Fibroblast of skin of right quadriceps (primary cell): ENCODE data around the gene TCAIM.
"Not testable (repeated sequence)": the region's sequence is repeated elsewhere in the genome, so short reads cannot be mapped to it uniquely, and the experiment has no call there.

ENCODE experiments used
- DNase-seq: peaks from one replicate; pipeline ENCODE4 v3.0.0-alpha.2; 2013

TCAIM gene

DNA sequence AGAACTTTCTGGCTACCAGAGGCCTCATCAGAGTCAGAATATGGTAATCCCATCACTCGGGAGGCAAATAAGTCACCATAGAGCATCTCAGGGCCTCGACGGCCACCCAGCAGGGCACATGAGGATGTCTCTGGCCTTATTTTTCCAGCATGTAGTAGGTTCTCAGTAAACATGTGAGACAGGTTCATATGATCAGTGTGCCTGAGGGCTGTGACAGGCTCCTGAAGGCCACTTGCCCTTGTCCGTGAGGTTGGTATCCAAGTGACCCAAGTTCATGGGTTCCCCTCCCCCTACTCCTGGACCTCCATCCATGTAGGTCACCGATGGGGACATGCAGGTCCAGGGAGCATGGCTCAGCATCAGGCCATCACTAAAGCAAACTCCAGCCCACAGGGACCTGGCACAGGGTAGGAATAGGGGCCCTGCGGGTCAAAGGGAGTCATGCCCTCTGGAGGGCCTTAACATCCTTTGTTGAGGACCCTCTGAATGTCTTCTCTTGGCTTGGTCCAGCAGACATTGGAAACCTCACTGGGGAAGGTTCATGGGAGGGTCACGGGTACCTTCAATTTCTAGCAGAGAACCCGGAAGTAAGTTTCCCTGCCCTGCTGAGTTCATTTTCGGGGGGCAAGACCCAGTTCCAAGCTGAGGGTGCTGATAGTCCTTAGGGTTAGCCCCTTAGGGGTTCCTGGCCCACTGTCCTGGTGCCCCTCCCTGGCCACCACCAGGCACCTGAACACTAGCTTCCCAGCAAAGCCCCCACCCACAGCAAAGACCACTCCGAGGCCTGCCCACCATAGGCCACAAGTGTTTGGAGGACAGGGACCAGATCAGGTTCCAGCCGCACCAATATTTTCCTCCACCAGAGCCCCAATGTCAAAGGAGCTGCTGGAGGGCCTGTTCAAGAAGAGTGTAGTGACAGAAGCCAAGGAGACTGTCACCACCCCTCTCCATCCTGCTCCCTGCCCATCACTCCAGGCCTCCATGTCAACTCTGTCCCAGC lies 77.8 kb downstream of the TCAIM start:
- no peak for DNase-seq

DNA sequence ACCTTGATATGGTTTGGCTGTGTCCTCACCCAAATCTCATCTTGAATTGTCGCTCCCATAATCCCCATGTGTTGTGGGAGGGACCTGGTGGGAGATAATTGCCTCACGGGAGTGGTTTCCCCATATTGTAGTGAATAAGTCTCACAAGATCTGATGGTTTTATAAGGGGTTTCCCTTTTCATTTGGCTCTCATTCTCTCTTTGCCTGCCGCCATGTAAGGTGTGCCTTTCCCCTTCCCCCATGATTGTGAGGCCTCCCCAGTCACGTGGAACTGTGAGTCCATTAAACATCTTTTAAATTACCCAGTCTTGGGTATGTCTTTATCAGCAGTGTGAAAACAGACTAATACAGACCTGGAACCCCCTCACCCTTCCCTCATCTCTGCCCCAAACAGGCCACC lies 79.6 kb downstream of the TCAIM start:
- not testable (repeated sequence) for DNase-seq

DNA sequence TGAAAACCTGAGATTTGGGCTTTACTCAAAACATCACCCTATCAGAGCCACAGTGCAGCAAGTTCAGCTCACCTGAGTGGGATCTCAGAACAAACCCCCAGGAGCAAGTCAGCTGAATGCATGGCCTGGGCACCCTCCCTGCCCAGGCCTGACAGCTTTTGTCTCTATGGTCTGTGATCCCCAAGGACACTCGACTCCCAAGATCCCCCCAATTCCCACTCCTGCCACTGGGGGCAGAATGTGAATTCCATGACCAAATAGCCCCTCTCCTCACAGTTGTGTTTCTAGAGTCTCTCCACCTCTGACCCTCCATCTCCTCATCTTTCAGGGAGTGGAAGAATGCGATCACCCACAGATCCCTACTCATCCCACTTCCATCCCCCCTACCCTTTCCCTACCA lies 80.0 kb downstream of the TCAIM start:
- no peak for DNase-seq

DNA sequence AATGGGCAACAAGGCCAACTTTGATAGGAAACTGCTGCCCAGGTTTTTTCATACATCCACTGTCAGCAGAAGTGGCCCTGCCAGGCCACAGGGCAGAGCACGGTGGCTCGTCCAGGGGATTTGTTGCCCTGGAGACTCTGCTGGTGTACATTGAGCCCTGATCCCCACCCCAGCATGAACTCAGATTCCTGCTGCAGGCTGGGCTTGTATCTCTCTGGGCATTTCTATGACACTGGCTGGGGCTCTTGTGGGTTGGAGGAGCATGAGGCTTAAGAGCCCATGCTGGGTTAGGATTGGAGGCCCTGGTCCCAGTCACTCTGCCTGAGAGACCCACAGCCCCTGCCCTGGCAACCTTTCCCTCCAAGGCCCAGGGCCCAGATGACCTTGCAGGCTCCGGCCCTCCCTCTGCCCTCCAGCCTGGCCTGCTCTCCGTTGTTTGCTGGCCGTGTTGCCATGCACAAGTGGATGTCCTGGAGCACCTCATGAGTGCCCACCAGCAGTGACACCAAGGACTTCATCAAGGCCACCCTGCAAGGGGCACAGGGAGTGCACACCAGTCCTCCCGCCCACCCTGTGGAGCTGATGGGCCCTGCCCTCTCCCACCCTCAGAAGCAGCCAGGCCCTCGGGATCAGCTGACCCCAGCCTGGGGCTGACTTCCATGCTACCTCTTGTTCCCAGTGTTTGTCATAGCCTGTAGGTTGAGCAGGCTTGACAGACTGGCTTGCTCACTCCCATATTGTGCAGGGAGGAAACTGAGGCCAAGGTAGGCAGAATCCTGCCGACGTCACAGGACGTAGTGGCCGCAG lies 80.8 kb downstream of the TCAIM start:
- DNase-seq = no peak

DNA sequence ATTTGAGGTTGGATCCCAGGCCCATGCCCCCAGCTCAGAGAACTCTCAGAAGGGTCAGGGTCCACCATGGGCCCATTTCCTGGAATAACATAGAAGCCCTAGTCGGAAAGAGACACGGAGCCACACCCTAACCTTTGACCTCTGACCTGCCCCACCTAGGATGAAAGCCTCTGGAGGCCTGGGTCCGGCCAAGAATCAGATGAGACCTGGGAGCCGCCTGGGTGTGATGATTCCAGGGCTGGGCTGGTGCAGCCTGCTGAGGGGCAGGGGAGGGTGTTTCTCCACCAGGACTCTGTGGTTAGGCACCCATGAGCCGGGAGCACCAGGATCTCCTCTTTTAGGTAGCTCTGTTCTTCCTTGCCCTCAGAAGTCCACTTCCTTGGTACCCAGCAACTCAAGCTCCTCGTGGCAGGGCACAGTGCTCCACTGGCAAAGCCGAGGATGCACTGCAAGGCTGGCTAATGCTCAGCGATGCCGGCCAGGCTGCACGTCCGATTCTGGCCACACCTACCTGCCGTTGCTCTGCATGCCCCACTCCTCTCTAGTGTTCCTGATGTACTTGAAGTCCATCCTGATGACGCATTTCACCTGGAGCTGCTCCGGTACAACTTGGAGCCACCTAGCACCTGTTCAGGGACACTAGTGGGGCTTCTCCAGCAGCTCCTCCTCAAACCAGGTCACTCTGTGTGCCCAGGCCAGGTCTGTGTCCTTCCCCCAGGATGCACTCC lies 81.5 kb downstream of the TCAIM start:
- no peak for DNase-seq

DNA sequence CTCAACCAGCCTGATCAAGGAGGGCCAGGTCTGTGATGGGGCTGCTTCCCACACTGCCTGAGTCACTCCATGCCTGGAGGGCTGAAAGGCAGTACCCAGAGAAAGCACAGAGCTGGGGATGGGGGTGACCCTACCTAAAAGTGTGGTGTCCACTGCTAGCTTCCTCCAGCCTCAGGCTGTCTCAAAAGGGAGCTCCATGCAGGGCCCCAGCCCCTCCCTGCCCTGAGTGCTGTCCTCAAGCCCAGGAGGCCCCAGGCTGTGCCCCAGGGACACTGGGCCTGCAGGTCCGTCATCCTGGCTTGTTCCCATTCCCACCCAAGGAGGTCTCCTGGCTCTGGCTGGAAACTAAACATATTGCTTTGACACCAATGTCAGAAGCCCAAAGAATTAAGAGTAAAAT lies 82.1 kb downstream of the TCAIM start:
- DNase-seq = no peak

DNA sequence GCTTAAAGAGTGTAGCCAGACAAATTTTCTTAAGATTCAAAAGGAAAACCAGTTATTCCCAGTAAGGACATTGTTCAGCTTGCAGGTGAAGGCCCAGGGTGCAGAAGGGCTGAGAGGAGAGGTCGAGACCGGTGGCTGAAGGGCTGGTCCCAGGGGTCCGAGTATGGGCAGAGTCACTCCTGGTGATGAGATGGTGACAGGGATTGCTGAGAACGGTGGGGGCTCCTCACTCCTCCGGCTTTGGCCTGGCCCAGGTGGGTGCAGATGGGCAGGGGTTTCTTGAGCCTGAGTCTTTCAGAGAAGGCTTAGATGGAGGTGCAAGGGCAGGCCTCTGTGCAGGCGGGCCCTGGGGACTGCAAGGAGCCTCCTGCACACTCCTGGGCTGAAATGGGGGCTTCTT lies 82.7 kb downstream of the TCAIM start:
- DNase-seq = no peak

DNA sequence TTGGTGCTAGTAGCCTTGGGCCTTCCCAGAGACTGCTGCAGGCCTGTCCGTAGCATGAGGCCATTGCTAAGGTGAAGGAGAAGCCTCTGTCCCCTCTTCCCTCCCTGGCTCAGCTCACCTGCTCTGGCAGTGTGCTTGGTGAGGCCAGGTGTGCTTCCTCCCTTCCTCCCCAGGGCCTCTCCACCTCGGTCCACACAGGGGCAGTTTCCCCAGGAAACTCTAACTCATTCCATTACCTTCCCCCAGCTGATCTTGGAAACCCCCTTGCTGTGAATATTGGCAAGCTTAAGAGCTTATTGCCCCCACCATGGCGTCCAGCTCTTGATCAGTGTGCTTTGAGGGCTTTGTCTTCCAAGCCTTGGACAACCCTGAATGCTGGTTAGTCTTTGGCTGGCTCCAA lies 86.2 kb downstream of the TCAIM start:
- DNase-seq = no peak

DNA sequence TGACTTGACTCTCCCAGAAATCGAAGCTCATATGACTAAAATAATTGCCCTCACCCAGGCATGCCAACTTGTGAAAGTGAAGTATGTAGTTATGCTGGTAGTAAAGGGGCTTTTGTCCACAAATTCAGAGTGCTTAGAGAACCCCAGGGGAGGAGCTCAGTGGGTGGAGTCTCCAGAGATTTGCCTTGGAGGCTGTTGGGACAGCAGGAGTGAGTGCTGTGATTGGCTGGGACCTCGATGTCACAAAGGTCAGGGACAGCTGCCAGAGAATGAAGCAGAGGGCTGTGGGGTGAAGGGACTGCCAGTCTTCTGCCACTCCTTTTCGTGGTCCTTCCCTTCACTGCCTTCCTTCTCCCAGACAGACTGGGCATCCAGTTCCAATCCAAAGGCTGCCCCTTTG lies 89.1 kb downstream of the TCAIM start:
- no peak for DNase-seq

DNA sequence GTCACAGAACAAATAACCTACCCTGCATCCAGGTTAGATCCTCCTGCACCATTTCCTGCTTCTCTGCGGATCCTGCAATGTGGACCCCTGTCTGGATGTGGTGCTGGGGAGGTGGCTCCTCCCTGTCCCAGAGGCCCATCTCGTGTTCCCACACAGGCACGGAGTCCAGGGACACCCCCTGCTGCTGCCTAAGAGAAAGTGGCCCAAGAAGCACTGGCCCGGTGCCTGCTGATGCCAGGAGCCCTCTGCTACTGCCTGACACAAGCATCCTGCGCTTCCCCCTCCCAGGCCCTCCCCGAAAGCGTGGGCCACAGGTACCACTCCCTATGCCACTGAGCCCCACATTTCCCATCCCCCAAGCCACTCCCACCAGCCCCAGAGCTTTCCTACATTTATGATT lies 90.3 kb downstream of the TCAIM start:
- no peak for DNase-seq

DNA sequence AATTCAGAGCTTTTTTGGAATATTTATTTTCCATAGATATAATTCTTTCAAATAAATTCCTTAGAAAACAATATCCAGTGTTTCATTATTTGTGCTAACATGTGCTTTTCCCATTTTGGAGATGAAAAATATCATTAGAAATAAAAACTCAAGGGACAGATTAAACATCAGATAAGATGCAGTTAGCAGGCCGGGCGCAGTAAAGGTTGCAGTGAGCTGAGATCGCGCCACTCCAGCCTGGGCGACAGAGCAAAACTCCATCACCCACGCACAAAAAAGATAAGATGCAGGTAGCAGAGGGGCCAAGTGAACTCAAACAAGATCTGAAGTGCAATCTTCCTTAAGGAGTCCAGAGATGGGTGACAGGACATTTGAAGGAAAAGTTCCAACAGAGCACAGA lies 90.9 kb downstream of the TCAIM start:
- DNase-seq = no peak

DNA sequence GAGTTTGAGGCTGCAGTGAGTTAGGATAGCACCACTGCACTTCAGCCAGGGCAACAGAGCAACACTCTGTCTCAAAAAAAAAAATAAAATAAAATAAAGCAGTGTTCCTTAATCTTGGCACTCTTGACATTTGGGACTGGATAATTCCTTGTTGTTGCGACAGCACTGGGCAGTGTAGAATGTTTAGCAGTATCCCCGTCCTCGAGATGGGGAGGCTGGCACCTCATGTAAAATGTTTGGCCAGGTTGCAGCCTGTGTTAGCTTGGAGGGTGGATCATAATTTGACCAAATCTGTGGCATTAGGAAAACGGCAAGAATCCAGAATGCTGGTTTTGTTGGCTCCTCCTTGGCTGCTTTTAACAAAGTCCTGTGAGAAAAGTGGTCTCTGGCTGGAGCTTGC lies 91.9 kb downstream of the TCAIM start:
- DNase-seq = no peak

DNA sequence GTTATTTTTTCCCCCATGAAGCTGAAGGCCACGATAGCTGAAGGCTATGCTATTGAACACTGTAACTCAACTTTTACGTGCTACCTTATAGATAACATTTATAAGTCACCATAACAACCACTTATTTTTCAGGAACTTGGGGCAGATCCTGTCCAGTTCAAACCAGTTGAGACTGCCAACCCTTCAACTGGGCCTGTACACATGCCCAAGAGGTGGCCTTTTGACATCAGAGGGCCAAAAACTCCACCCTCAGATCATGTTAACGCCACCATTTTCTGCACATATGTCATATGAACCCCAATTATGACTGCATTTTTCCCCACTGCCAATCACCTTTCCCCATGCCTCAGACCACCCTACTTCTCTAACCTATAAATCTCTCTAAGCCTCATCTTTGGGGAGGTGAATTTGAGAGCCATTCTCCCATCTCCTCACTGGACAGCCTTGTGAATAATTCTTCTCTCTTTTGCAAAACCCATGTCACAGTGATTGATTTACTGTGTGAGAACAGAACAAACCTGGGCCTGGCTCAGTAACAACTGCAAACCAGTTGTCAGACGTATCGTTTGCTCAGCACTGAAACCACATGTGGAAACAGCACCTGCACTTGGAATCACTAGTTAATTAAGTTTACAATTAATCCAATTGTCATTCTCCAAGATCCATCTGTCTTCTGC lies 96.4 kb downstream of the TCAIM start:
- DNase-seq = no peak

DNA sequence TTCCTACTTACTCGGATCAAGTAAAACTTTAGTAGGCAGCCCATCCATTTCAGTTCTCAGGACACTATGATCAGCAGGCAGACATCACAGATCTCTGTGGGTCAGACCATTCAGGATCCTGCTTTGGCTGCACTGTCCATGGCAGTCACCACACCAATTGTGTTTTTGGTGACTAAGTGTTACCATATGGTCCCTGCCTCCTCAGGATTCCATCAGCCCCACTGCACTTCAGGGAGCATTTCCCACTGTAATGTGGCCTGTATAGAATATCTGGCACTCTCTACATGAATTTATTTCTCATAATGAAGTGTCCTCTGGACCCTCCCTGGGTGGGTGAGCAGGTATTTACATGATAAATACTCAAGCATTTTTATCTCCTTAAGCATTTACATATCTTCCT lies 97.6 kb downstream of the TCAIM start:
- no peak for DNase-seq

DNA sequence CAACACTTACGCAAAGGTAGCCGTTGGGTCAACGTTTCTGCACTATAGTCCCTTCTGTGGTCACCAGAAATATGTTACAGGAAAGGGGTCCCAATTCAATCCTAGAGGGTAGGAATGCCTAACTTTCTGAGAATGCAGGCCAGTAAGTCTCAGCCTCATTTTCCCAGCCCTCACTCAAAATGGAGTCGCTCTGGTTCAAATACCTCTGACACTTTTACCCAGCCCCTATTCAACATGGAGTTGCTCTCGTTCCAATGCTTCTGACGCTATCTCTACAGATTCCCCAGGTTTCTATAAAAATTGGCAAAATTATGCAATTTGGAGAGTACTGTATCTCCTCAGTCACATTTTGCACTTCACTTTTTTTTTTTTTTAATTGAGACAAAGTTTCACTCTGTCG lies 99.2 kb downstream of the TCAIM start:
- DNase-seq = no peak

DNA sequence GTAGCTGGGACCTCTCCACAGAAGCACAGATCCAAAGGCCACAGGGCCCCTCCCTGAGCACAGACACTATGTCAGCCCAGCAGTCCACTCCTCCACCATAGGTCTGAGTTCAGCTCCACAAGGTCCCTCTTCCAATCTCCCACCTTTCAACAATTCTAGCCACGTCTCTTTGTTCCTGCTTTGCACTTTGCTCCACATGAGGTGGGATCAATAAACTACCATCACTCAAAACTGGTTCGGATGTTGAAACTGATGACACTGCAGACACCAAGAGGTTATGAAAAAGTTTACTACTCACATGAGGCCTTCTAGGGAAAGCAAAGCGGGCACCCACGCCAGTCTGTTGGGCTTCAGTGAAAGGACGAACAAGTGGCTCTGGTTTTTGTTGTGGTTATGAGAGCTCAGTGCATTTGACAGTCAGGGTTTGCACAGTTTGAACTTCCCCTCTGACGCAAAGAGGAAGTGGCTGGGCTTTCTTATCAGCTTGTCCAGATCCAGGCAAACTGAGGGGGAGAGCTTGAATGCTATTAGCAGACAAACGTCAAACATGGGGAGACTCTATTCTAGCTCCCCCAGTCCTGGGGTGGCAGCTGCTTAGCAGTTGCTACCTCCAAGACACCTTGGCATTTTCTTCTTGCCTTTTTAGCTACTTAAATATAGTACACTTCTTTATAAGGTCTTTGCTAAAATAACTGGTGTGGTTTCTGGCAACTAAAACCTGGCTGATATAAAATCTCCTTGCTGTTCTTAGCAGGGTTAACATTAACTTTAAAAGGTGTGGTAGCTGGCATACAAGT lies 101.1 kb downstream of the TCAIM start:
- no peak for DNase-seq

DNA sequence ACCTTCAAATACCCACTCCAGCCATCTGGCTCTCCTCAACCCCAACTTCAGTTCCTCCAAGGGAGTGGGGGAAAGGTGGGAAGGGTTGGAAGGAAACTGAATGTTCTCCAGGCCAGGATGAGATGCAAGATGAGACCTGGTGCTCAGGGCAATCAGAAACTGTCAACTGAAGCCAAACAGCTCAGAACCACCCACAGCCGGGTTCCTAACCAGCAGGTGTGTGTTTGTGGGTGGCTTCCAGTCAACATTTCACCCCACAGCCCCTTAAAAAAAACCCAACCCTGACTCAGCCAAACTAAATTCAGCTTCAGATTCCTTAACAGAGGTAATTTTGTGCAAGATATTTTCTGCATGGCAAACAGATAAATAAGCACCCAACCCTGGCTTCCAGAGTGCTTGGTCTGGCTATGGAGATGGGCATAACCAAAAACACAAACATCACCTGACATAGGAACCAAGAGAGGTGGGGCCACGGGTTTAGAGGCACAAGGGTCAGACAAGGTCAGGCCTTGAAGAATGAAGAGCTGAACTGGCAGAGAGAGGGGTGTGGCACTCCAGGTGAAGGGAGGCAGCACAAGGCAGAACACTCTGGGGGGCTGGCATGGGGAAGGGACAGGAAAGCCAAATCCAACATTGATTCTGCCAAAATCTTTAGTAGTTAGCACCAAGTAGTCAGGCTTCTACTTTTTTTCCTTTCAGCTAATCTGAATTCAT lies 104.2 kb downstream of the TCAIM start:
- DNase-seq = no peak

DNA sequence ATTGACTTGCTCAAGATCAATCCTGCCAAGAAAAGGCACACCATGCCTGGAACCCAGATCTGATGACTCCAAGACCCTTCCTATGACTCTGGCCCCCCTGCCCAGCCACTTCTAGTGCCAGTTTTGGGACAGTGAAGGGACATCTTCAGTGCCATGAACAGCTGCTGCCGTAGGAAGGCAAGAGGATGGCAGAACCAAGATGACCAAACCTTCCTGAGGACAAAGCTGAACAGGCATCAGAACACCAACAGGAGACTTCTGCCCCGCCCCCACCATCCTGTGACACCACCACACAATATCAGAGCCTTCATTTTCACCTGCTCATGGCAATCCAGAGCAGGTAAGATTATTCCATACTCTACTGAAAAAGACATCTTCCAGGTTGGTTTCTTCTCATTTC lies 105.9 kb downstream of the TCAIM start:
- no peak for DNase-seq

DNA sequence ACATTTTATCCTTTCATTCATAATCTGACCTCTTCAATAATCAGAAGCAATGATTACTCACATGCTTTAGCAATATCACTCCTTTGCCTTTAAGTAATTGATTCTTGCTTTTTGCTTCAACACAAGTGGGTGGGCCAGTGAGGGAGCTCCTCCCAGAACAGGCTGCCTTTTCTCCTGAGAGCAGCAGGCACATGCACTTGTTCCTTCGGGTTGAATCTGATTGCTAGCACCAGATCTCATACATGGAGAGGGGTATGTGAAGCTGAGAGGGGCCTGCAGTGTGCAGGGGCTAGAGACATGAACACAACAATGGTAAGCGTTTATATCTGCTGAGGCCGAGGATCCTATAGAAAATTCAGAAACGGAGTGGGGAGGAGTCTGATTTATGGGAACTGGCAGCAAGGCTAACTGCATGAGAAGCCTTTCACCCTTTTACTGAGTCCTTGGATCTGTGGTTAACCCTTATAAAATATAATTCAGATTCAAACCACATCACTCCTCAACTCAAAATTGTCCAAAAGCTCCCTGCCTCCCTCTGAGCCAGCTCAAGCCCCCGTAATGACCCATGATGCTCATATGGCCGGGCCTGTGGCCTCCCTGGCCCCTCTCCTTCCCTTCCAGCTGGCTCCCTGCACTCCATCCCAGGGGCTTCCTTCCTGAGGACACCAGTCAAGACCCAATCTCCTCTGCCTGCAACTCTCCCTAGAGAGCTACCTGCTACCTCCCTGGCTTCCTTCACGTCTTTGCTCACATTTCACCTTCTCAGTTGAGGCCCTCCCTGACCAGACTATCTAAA lies 106.5 kb downstream of the TCAIM start:
- no peak for DNase-seq

DNA sequence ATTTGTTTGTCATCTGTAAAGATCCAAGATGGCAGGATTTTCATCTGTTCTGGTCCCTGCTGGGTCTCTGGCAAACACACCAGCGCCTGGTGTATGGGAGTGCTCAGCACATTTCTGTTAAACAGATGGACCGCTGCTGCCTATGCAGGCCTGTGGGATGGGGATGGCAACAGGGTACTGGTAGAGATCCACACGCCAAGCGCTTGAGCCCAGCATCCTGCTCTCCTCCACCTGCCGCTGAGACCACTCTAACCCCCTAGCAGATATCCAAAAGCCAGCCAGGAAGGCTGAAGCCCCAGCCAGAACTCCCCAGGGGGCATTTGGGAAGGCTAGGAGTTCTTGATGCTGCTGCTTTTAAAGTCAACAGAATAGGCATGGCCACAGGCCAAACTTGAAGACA lies 107.2 kb downstream of the TCAIM start:
- DNase-seq = no peak
